GM18517 (cell line): ENCODE results near the gene ITGA7.

ENCODE experiments used
- ATAC-seq: cut with Tn5 transposase; IDR thresholded peaks from one replicate; pipeline ENCODE4 v1.9.1; 2021; ENCODE audit warnings: mild to moderate bottlenecking, moderate library complexity; ENCODE audit not compliant: unreplicated experiment

The ITGA7 gene

DNA sequence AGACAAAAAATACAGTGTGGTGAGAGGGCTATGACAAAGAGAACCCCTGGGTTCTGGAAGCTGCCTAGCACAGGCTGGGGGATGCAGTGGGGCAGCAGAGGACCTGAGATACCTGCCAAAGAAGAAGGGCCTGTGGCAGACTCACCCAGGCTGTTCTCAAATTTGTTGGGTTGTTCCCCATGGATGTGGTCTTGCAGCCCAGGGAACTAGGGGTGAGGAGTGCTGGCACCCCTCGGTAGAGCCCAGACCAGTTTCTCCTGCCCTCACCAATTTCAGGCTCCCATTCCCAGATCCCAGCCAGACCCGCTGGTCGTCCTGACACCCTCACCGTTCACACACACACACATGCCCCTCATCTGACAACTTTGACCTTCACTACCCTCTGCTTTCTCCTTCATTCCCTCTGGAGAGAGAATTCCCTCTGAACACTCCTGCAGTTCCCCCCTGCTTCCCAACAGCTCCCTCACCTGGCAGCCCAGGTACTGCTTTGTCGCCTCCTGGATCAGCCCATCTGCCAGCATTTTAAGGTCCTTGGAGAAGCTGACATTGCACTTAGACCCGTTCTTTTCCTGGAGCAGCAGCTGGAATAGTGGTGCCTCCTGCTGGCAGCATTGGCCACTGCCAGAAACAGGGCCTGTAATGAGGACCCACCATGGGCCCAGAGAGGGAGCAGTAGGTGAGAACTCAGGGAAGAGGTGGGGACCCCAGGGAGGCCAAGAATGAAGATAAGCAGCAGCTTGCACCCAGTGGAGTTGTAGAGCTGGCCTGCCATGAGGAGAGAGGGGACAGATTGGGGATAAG is 29.3 kb upstream of the ITGA7 start:
- no peak for ATAC-seq

DNA sequence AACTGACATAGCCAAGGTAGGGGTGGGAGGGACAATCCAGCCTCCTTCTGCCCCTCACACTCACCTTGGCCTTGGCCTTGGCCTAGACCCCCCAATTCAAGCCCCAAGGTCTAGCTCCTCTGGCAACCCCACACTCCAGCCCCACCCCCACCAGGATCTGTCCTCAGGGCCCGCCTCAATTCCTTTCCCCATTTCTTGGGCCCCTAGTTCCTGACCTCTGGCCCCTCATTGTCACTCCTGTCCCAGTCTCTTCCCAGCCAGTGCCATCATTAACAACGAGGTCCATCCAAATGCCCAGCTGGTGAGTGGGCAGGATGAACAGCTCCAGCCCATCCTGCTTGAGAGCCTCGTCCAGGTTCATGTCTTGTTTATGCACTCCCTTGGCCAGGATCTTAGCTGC is 28.4 kb upstream of the ITGA7 start:
- ATAC-seq, result no peak

DNA sequence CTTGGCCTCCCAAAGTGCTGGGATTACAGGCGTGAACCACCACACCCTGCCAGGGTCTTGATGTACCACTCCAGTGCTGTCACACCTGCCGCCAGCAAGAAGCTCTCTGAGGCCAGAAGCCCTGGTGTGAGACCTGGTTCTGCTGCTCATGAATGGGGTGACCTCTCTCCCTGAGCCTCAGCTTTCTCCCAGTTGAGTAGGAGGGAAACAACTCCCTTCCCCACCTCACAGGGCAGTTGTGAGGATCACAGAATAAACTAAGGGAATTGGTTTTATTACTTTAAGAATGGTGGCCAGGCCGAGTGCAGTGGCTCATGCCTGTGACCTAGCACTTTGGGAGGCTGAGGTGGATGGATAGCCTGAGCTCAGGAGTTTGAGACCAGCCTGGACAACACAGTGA is 26.9 kb upstream of the ITGA7 start:
- ATAC-seq, result no peak

DNA sequence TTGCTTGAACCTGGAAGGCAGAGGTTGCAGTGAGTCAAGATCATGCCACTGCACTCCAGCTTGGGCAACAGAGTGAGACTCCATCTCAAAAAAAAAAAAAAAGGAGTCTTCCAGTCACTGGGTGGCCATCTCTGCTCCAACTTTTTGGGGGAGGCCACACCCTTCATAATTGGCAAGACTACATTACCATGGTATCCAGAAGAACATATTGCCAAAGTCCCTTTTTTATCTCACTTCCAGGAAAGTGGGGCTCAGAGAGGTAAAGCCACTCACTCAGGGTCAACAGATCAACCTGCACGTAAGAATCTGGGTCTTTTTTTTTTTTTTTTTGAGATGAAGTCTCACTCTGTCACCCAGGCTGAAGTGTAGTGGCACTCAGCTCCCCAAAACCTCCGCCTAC is 26.2 kb upstream of the ITGA7 start:
- no peak for ATAC-seq

DNA sequence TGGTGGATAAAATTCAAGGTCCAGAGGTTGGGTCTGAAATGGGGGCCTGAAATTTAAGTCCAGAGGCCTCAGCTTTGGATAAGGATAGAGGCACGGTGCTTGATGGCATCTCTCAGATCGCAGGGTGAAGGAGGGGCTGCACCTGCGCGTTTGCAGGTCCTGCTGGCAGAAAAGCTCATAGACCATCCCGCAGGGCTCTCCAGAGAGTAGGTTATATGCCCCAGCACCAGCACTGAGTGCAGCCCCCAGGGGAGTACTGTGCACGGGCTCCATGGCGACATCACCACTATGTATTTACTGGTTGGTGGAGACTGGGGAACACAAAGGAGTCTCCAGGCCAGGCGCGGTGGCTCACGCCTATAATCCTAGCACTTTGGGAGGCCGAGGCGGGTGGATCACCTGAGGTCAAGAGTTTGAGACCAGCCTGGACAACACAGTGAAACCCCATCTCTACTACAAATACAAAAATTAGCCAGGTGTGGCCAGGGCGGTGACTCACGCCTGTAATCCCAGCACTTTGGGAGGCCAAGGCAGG is 25.4 kb upstream of the ITGA7 start:
- no peak for ATAC-seq

DNA sequence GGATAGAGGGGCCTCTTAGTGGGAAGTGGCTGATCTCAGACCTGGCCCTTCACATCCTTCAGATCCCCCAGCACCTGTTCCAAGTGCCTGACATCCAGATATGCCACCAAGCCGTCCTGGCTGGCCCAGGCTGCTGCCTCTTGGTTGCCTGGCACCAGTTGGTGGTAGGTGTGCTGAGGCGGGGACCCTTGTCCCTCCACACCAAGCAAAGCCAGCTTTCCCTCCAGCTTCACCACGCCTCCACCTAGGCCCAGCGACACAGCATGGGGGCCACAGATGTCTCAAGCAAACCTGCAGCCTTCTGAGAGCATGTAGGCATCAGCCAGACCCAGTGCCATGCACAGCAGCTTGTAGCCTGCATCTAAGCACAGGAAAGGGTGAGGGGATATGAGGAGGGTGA is 24.6 kb upstream of the ITGA7 start:
- ATAC-seq, result no peak

DNA sequence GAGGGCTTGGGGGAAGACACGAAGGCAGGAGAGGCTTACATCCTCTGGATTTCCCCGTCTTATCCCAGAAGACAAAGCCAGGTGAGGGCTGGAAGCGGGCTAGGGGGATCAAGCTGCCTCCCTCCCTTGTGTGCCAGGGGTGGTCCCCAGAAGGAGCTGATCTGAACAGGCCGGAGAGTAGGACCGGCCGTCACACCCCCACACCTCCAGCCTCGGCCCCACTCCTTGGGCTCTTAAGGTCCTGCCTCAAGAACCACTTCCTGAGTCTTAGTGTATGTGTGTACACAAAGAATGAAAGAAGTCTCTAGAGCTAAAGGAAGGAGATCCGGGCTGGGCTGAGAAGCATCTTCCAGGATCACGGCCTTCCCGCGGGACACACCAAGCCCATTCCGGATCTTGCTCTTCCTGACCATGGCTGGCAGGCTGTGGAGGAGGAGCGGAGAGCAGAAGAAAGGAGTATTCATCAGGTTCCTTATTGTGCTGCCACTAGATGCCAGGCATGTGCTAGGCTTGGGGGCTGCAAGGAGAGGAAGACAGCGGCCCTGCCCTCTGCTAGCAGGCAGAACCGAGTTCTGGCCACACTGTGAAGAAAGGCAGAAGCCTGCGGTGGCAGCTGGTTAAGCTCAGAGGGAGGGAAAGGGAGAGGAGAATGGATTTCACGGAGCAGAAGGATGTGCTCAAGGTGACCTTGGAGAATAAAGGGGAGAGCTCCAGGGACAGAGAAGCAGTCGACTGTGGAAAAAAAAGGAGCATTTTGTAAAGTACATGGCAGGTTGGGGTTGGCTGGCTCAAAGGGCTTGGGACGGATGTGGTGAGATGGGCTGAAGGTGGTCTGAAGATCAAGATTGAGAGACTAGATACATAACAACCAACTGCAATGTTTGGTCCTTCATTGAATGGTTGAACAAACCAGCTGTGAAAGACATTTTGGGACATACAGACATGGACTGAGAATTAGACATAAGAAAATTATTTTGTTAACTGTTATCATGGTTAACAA is 22.4 kb upstream of the ITGA7 start:
- ATAC-seq, result peak; percentile 40

DNA sequence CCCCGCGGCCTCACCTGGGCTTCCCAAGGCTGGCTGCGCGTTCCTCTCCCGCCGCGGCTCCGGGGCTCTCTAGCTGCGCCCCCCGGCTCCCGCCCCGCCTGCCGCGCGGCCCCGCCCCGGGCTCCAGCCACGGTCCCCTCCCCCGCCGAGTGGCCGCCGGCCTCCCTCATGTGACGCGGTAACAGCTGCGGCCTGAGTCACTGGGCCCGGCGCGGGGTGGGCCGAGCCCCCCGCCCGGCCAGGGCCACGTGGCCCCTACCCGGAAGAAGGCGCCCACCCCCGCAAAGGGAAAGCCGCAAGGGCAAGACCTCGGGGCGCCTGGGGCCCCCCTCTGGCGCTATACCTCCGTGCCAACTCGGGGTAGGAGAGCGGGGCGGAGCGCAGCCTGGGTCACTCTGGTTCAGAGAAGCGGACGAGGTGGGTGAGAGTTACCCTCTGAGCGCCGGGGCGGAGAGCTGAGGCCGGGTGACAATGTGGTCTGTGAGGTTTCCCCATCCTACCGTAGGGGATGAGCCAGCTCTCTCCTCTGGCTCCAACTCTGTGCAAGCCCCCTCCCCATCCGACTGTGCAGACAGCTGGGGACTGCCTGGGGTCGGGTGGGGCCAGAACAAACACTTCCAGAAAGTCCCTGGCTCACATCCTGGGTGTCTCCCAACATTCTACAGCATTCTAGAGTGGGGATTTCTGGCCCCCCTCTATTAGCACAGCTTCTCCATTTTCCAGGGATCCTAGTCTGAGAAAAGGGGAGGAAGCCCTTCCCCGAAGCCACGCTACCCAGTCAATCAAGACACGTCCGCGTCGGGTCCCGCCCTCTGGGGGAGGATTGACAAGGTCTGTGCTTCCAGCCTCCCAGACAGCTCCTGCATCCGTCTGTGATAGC is 21.5 kb upstream of the ITGA7 start, which contains the start of gene CD63:
Gene CD63 (minus strand): TSS at position 71 of the 880 bp plus-strand sequence. CDS start 668 bp downstream, outside the sequence.
- ATAC-seq, result peak; percentile 54

DNA sequence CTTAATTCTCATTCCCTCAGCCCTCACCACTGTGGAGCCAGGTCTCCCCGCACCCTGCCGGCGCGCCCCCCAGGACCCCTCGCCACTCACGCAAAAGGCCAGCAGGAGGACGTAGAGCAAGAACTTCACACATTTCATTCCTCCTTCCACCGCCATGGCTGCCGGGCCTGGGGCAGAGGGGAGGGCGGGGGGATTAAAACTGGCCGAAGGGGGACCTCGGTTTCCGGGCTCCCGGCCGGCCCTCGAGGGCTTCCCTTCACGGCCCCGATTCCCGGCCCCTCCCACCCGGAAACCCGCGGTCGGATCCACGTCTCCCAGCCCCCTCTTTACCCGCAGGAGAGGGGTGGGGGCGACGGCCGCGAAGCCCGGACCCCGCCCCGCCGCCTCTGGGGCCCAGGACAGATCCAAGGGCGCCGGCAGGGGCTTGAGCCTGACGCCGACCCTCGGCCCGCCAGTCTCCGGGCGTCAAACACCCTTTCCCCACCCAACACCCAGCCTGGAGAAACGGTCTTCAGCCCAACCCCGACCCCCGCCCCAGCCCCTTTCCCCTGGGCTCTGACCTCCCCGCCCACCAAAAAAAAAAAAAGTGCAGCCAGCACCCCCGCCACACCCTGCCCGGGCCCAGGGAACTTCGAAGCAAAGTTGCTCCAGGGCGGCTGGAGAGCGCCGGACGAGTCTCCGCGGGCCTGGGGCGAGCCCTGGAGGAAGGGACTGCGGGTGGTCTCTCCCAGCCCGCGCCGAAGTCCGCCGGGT is 20.7 kb upstream of the ITGA7 start:
- peak; percentile 27 for ATAC-seq

DNA sequence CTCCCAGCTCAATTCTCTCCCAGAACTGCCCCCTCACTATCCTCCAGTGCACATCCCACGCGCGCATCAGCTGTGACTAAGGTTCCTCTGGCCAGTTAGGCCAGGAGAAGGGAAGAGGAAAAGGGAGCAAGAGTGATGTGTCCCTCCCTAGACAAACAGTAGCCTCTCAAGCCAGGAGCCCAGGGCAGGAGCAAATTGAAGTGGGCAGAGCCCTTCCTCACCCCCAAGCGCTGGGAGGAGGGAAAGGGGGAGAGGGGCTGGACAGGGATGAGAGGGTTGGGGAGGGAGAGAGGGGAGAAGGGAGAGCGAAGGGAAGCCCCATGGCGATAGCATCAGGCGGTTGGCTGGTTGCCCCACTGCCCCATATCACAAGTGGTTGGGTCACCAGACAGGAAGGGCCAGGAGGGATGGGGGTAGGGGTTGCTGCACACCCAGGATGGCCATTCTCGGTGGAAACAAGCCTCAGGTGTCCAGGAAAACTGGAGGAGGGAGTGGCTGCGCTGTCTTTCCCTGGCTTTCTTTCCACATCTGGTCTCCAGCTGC is 20.0 kb upstream of the ITGA7 start:
- no peak for ATAC-seq

DNA sequence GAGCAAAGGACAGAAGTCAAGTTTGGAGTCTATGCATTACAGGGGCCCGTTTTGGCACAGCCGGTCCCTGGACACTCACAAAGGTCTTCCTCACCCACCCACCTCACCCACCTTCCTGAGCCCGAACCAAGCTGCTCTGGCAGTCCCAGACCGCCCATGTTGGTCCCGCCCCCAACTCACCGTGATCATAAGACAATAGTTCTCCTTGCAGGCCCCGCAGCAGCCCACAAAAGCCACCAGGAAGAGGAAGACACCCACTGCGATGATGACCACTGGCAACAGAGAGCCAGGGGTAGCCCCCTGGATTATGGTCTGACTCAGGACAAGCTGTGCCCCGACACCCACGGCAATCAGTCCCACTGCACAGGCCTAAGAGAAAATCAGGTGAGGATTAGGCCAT is 19.3 kb upstream of the ITGA7 start:
- ATAC-seq, result no peak

DNA sequence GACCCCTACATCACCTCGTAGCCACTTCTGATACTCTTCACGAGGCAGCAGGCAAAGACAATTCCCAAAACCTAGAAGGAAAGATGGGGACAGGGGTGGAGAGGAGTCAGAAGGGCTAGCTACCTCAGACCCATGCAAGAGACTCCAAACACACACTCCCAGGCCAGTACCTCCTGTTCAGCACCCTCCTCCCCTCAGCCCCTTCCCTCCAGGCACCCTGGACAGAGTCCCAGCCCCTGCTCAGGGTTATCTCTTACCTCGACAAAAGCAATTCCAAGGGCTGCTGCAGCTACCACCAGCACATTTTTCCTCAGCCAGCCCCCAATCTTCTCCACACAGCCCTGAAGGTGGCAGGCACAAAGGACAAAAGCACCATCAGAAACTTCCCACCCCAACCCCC is 17.9 kb upstream of the ITGA7 start:
- no peak for ATAC-seq

DNA sequence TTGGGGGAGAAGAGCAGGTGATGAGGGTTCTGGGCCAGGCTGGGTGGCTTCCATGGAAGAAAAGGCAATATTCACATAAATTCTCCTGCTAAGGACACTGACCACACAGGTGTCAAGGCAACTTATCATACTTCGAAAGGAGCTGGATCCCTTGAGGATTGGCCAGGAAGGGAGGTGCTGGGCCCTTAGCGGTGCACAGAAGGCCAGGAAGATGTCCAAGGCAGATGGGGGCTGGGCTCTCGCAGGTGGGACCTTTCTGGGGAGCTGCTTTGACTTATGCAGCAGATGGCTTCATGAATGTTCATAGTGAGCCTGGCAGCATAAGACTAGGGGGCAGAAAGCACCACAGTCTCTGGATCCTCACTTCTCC is 17.2 kb upstream of the ITGA7 start:
- no peak for ATAC-seq

DNA sequence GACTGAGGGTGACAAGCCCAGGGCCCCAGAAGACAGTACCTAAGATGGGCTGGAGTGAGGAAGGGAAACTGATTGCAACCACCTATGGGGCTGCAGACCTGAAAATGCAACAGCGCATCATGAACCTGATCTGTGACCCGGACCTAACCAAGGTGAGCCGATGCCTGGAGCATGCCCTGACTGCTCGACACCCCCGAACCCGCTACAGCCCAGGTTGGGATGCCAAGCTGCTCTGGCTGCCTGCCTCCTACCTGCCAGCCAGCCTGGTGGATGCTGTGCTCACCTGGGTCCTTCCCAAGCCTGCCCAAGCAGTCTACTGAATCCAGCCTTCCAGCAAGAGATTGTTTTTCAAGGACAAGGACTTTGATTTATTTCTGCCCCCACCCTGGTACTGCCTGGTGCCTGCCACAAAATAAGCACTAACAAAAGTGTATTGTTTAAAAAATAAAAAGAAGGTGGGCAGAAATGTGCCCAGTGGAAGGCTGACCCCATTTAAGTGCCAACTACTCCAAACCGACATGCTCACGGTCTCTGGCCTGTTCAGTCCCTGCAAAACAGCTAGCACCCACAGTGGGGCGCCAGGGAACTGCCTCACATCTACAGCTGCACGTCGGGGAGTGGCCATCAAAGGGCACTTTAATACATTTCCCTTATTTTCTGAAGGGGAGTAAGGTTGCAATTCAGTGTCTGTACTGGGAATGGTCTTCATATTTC is 16.7 kb upstream of the ITGA7 start:
- ATAC-seq, result peak; percentile 39

DNA sequence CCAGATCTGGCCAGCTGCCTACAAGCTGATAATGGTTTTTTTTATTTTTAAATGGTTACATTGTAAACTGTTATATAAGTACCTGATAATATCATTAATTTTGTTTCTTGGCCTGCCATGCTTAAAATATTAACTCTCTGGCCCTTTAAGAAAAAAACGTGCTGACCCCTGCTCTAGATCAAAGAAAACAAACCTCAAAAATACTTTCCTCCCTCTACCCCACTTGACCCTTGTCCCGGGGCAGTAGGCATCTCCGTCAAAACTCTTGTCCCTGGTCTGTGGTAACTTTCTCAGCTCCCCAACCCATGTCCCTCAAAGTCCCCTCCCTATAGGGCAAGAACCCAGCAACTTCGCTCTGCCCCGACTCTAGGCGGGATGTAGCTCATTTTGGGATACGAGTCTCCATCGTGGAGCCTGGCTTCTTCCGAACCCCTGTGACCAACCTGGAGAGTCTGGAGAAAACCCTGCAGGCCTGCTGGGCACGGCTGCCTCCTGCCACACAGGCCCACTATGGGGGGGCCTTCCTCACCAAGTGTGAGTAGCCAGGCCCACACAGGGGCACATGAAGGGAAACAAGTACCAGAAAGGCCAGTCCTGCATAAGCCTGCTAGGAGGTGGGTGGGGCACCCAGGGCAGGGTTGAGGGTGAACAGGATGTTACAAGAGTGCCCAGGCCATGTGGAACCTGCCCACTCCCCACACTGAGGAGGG is 16.0 kb upstream of the ITGA7 start:
- no peak for ATAC-seq

DNA sequence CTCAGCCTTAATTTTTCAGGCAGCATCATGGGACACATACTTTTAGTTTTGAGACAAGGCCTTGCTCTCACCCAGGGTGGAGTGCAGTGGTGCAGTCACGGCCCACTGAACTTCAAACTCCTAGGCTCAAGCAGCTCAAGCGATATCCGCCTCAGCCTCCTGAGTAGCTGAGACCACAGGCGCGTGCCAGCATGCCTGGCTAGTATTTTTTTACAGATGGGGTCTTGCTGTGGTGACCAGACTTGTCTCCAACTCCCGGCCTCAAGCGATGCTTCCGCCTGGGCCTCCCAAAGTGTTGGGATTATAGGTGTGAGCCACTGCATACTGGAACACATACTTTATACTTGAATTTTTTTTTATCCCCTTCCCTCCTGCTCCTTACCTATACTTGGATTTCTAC is 15.2 kb upstream of the ITGA7 start:
- ATAC-seq, result no peak

DNA sequence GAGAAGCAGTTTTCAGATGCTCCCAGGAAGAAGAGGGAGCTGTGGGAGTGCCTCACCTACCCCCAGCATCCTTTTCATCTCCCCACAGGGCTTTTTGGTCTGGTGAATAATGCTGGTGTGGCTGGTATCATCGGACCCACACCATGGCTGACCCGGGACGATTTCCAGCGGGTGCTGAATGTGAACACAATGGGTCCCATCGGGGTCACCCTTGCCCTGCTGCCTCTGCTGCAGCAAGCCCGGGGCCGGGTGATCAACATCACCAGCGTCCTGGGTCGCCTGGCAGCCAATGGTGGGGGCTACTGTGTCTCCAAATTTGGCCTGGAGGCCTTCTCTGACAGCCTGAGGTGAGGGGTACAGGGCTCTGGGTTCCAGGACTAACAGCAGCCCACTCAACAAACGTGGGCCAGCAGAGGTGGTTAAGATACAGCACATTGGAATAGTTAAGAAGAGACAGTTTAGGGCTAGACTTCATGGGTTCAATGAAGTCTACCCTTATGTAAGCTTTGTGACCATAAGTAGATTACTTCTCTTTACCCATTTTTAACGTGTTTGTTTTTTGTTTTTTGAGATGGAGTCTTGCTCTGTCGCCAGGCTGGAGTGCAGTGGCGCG is 14.0 kb upstream of the ITGA7 start:
- ATAC-seq, result no peak

DNA sequence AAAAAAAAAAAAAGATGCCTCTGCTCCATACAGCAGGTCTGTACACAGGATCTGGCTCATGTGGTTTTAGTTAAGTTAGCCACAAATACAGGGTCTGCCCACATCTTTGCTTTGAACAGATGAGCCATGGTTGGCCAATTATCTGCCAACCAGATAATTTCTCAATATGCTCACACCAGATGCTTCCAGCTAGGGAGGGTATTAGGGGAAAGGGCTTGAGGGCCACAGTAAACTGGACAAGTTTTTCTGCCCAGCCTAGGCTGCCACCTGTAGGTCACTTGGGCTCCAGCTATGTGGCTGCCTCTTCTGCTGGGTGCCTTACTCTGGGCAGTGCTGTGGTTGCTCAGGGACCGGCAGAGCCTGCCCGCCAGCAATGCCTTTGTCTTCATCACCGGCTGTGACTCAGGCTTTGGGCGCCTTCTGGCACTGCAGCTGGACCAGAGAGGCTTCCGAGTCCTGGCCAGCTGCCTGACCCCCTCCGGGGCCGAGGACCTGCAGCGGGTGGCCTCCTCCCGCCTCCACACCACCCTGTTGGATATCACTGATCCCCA is 13.3 kb upstream of the ITGA7 start:
- ATAC-seq, result no peak
